ENCODE data around the gene PSMA5.
"Not testable (repeated sequence)": the region's sequence is repeated elsewhere in the genome, so short reads cannot be mapped to it uniquely, and the experiment has no call there.

PSMA5 gene

GRCh38 chr1:109392788-109393616 is 33.2 kb downstream of the PSMA5 start:
- no peak for DNase-seq (ENCODE audit: low read depth in 2 of 2)

DNA sequence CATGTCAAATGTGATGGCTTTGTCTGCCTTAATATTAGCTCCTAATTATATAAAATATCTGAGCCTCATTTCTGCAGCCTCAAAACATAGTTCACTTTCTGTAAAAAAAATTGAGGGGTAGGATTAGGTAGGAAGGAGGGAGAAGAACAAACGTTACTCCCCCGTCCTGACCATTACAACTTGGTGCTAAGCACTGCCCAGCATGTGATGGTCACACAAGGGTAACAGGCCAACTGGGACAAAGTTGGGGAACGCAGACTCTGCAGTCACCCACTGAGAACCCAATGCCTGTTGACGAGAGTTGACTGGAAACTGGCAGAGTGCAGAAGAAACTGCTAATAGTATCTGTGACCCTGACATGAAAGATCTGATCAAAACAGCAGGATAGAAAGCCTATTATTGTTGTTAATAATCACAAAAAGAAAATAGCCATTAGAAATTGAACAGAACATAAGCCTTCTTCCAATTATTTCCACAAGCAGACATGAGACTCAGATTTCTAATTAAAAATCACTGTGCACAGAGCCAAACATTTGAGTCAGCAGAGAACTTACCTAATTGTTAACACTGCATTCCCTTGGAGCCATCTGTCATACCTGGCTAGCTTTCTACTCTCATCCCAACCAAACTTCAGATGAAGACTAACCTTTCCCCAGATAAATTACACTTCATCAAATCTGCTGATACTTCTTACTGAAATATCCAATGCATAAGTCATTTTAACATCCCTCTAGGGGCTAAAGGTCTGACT is 34.0 kb downstream of the PSMA5 start:
- DNase-seq (ENCODE audit: low read depth in 2 of 2), result no peak

DNA sequence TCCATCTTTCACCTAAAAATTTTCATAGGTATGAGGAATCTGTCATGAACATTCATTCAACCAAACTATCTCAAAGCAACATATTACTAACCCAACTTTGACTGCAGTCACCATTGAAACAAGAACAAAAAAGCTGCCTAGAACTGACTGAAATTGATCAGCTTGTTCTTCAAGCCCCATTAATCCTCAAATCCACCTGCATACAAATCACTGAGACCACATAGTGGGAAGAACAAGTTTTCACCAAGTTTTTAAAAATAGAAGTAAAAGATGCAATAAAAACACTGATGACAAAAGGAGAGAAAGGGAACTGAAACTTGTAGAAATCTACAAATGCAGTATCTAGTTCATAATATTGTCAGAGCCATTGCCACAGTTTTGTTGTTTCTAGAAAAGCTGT is 34.6 kb downstream of the PSMA5 start:
- DNase-seq (ENCODE audit: low read depth in 2 of 2), result no peak

DNA sequence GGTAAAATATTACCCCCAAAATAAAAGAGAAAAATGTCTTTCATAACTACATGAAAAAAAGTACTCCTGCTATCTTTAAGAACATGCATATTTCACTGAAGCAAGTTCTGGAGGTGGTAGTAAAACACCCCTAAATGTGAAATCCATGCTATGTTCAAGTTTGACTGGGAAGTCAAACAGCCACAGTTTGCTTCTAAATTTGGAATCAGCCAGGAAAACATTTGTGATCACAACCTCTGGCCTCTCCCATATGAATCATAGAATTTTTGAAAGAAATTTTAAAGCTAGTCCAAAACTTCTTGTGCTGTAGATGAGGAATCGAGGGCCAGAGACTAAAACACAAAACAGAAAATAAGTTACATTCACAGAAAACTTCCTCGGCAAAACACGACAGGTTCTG is 35.1 kb downstream of the PSMA5 start:
- DNase-seq (ENCODE audit: low read depth in 2 of 2), result no peak

DNA sequence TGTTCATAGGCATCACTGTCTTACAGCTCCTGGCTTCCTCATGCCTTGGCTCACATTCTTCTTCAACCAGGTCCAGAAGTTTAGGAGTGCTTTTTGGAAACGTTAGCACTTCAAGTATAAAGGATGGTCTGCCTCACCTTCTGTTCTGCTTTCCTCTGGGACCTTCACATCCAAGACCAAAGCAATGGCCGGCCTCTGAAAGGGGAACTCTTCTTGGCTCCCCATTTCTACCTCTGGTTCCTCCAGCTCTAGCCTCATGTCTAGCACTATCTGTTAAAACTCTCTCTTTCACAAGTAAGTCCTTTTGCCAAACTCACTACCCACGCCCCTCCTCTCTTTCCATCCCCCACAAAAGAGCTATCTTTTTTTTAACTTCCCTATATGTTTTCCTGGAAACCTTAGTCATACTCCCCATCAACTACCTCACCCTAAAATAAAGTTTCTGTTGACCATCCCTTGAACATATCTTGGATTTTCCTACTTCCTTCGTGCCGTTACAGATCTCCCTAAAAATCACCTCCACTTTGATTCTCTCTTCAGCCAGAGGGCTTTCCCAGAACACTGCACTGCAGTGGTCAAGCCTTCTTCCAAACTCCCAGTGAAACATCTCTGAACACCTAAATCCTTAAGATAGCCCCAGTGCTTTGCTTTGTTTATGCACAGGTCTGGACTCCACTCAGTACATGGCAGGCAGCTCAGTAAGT is 36.5 kb downstream of the PSMA5 start:
- DNase-seq (ENCODE audit: low read depth in 2 of 2), result no peak

DNA sequence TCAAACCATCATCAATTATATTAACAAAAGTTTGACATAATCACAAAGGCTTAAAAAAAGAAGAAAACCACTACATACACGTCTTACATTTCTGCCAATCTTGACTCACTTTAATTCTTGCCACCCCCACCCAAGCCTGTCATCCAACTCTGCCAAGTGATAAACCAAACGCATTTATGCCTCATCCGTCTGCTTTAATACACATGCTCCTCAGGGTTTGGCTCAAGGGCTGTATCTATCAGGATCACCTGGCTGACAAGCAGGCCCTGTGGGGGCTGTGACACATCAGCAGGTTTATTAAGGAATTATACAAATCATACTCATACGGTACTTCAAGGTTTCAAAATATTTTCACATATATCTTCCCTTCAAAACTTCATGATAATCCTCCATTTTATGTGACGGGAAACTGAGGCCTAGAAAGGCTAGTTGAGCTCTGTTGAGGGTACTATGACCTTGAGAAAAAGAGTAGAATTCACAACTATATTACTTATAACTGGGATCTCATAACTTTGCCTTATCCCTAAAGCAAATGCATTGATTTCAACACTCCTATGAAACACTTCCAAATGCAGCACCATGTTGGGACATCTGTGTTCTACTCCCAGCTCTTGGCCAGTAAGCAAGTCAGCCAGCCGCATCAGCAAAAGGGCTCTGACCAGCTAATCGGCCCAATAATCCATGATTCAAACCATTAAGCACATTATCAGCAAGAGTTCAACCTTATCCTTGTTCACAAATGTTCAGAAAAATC is 37.2 kb downstream of the PSMA5 start:
- no peak for DNase-seq (ENCODE audit: low read depth in 2 of 2)

DNA sequence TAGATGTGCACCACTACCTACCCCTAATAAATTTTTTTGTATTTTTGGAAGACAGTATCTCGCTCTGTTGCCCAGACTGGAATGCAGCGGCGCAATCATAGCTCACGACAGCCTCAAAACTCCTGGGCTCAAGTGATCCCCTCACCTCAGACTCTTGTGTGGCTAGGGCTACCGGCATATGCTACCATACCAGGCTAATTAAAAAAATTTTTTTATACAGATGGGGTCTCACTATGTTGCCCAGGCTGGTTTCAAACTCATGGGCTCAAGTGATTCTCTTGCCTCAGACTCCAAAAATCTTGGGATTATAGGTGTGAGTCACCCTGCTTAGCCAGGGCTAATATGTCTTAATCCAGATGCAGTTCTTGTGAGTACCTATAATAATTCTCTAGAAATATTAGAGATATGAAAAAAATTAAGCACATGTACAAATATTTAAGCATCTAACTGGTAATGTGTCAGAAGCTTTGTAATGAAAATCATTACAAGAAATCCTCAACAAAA is 38.0 kb downstream of the PSMA5 start:
- no peak for DNase-seq (ENCODE audit: low read depth in 2 of 2)

DNA sequence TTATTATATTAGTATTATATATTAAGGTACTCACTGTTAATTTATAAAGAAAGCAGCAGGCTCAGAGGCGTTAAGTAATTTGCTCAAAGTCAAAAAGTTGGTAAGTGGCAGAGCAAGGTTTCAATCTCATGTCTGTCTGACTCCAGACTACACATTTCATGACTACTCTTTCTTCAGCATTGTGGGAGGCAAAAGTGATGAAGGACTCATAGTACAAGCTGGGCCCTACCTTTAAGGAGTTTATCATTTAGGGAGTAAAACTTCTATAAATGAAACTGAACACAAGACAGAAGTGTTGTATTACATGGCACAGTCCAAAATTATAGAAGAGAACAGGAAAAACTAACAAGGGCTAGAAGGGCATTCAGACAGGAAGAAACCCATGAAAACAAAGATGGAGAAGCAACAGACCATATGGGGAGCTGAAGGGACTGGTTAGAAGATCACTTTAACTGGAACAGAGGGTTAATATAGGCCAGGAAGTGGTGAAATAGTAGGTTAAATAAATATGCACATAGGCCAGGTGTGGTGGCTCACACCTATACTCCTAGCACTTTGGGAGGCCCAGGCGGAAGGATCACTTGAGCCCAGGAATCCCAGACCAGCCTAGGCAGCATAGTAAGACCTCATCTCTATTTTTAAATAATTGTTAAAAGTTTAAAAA is 40.1 kb downstream of the PSMA5 start:
- no peak for DNase-seq (ENCODE audit: low read depth in 2 of 2)

DNA sequence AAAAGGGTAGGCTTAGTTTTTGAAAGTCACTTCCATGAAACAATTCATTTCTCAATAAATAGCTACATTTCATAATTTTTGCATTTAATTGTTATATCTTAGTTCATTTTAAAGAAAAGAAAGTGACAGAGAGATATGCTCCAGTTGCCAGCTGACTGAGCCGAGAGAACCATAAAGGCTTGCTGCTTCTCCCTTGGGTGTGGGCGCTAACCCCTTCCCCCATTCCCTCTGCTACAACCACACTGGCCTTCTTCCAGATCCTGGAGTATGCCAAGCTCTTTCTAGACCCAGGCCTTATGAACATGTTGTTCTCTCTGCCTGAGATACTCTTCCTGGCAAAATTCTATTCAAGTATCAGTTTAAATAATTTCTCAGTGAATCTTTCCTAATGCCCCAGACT is 40.8 kb downstream of the PSMA5 start:
- DNase-seq (ENCODE audit: low read depth in 2 of 2), result no peak

GRCh38 chr1:109383854-109384253 is 42.4 kb downstream of the PSMA5 start:
- DNase-seq (ENCODE audit: low read depth in 2 of 2), result no peak

- no peak for DNase-seq (ENCODE audit: low read depth in 2 of 2)
Measured at GRCh38 chr1:109383087-109383779, 43.0 kb downstream of the PSMA5 start.

- DNase-seq (ENCODE audit: low read depth in 2 of 2), result no peak
Measured at GRCh38 chr1:109381573-109381972, 44.7 kb downstream of the PSMA5 start.

- DNase-seq (ENCODE audit: low read depth in 2 of 2), result no peak
Measured at GRCh38 chr1:109379907-109380306, 46.3 kb downstream of the PSMA5 start.

DNA sequence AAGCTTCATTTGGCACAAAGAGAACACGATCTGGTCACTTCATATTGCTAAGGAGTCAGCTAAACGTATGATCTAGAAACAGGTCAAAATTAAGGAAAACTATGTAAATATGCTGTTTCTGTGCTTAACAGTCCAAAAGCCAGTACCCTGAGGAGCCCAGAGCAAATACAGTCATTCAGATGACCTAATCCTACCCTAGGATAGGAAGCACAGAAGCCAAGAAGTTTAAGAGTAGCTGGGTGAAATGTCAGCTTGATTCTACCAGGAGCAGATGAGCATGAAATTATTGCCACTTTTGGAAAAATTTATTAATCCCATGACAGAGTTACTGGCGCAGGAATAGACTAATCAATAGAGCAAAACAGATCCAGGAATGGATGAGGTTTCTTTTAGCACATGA is 46.8 kb downstream of the PSMA5 start:
- no peak for DNase-seq (ENCODE audit: low read depth in 2 of 2)

DNA sequence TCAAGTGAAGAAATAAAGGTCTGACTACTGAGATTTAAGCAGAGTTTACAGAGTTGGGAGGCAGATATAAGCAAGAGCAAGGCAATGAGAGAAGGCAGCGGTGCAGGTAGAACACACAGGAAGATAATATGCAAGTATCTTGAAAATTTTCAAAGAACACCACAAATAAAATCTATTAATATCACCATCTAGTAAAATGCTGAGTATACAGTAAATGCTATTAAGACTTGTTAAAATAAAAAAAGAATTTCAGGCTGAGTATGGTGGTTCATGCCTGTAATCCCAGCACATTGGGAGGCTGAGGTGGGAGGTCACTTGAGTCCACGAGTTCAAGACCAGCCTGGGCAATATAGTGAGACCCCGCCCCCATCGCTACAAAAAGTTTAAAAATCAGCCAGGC is 48.5 kb downstream of the PSMA5 start:
- DNase-seq (ENCODE audit: low read depth in 2 of 2), result no peak

GRCh38 chr1:109373696-109374095 is 52.6 kb downstream of the PSMA5 start:
- not testable (repeated sequence) for DNase-seq (ENCODE audit: low read depth in 2 of 2)

- DNase-seq (ENCODE audit: low read depth in 2 of 2), result no peak
Measured at GRCh38 chr1:109373126-109373525, 53.1 kb downstream of the PSMA5 start.

DNA sequence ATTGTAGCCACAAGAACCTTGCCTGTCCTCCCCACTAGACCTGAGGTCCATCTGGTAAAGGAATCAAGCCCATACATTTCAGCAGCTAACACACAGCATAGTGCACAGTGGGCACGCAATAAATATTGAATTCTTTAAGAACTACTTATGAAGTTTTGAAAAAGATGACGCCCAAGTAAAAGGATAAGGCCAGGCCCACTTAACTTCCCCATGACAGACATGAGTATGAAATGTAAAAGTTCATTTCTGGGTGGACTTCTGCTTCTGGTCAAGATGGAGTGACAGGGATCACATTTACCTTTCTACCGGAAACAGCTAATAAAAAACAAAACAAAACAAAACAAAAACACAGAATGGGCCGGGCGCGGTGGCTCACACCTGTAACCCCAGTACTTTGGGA is 54.0 kb downstream of the PSMA5 start:
- DNase-seq (ENCODE audit: low read depth in 2 of 2), result no peak

DNA sequence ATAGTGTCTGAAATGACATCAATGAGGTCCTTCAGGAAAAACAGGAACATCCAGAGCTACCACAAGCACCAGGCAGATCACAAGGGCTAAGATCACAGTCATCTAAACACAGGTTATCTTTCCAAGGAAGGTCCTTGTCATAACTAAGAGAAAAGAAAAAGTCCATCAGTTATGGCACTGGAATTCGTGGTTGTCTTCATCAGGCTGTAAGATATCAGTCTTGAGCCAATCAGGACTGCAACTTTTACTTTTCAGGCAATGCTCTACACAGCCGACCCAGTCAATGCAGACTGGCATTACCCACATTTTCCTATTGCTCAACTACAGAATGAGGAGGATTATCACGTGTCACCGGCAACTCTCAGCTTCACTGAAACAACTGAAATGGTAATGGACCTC is 54.9 kb downstream of the PSMA5 start:
- DNase-seq (ENCODE audit: low read depth in 2 of 2), result no peak

DNA sequence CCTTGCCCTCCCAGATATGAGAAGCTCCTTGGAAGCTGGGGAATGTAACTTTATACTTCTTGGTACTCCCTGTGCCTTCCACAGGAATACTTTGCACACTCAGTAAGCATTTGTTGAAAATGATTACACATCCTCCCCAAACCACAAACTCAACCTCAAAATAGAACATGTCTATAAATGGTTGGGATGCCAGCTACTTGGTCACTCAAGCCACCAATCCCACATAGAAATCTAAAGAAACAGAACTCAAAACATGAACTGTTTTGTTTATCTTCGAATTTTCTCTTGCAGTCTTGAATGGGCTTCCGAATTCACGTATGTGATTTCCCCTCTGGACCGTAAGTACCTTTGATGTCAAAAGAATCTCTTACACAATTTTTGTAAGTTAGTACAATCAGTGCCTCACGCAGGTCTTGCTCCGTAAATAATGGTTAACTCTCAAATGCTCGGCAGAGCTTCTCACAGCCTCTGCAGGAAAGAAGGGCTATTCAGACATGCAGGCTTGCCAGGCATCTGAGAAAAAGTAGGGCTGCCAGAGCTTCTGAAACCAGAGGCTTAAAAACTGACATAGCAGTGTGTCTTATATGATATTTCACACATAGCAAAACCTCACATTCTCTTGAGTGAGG is 55.4 kb downstream of the PSMA5 start:
- no peak for DNase-seq (ENCODE audit: low read depth in 2 of 2)
